ENCODE measurements around the gene ADNP. TPM values are rescaled to one million over a fixed set of nuclear protein-coding genes. Genes with fewer than 3 reads are reported as not detected.
A peak's percentile ranks its signal among the peaks of the same experiment; 100 is the strongest.

The ADNP gene
- total RNA-seq, 1 donor from 2014 or later: 132 TPM

GRCh38 chr20:50911030-50911429, 20.2 kb downstream of the ADNP start:
- peaks cover 55% of the 10 kb centered on the region for H3K4me1 Mint-ChIP-seq
- no peaks in the 10 kb centered on the region for H3K27me3 Mint-ChIP-seq (ENCODE audit: low read depth)
- no peak for DNase-seq (ENCODE audit: low read depth, low spot score)
- peaks cover 3% of the 10 kb centered on the region for H3K36me3 Mint-ChIP-seq (ENCODE audit: low read depth)
- TF ChIP-seq CTCF (conservative IDR thresholded peaks at IDR 0.05): no peak
- no peaks in the 10 kb centered on the region for H3K9me3 Mint-ChIP-seq
- no peak overlapping the region for H3K4me3 Mint-ChIP-seq
- H3K27ac Mint-ChIP-seq (ENCODE audit: unreplicated experiment): no peak overlapping the region

GRCh38 chr20:50909413-50909812, 21.8 kb downstream of the ADNP start:
- Mint-ChIP-seq H3K4me1 (peaks cover 50% of the 10 kb centered on the region), H3K9me3 (no peaks in the 10 kb centered on the region), H3K4me3 (no peak overlapping the region), H3K27me3 (ENCODE audit: low read depth) (no peaks in the 10 kb centered on the region), H3K36me3 (ENCODE audit: low read depth) (peaks cover 3% of the 10 kb centered on the region), H3K27ac (ENCODE audit: unreplicated experiment) (no peak overlapping the region)
- no peak for TF ChIP-seq CTCF (conservative IDR thresholded peaks at IDR 0.05)
- no peak for DNase-seq (ENCODE audit: low read depth, low spot score)

DNA sequence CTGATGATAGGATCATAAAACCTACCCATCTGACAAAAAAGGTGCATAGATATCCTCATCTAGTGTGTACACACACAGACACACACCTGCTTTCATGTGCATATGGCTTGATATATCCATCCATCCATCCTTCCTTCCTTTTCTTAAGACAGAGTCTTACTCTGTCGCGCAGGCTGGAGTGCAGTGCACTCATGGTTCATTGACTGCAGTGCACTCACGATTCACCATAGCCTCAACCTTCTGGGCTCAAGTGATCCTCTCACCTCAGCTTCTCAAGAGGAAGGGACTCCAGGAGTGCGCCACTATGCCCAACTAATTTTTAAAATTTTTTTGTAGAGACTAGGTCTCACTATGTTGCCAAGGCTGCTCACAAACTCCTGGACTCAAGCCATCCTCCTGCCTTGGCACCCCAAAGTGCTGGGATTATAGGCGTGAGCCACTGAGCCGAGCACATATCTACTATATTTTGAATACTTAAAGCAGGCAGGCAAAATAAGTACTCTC, 27.1 kb downstream of the ADNP start:
- Mint-ChIP-seq H3K27ac (ENCODE audit: unreplicated experiment) (no peak overlapping the region), H3K27me3 (ENCODE audit: low read depth) (no peaks in the 10 kb centered on the region), H3K4me1 (peaks cover 20% of the 10 kb centered on the region), H3K36me3 (ENCODE audit: low read depth) (peaks cover 7% of the 10 kb centered on the region), H3K9me3 (no peaks in the 10 kb centered on the region), H3K4me3 (no peak overlapping the region)
- no peak for TF ChIP-seq CTCF (conservative IDR thresholded peaks at IDR 0.05)
- no peak for DNase-seq (ENCODE audit: low read depth, low spot score)

GRCh38 chr20:50903353-50904051, 27.7 kb downstream of the ADNP start:
- Mint-ChIP-seq H3K4me1 (peaks cover 20% of the 10 kb centered on the region), H3K27me3 (ENCODE audit: low read depth) (no peaks in the 10 kb centered on the region), H3K36me3 (ENCODE audit: low read depth) (peaks cover 7% of the 10 kb centered on the region), H3K27ac (ENCODE audit: unreplicated experiment) (no peak overlapping the region), H3K4me3 (no peak overlapping the region), H3K9me3 (no peaks in the 10 kb centered on the region)
- DNase-seq (ENCODE audit: low read depth, low spot score): no peak
- TF ChIP-seq CTCF (conservative IDR thresholded peaks at IDR 0.05): no peak

- peaks cover 11% of the 10 kb centered on the region for H3K4me1 Mint-ChIP-seq
- TF ChIP-seq CTCF (conservative IDR thresholded peaks at IDR 0.05): no peak
- no peak overlapping the region for H3K4me3 Mint-ChIP-seq
- no peak for DNase-seq (ENCODE audit: low read depth, low spot score)
- no peaks in the 10 kb centered on the region for H3K9me3 Mint-ChIP-seq
- peak overlapping the region; percentile 72 for H3K27ac Mint-ChIP-seq (ENCODE audit: unreplicated experiment)
- H3K27me3 Mint-ChIP-seq (ENCODE audit: low read depth): no peaks in the 10 kb centered on the region
- H3K36me3 Mint-ChIP-seq (ENCODE audit: low read depth): peaks cover 16% of the 10 kb centered on the region
Measured at GRCh38 chr20:50901301-50901700, 29.9 kb downstream of the ADNP start.
